DOHH2 (cell line): ENCODE results near the gene ELOVL5.

Experiments used
- H3F3A ChIP-seq: fragments of 200-600 bp; sonication (generic), shearing (Covaris generic); 2 replicates; pipeline ENCODE4 v1.6.0; 2016; ENCODE audit warnings: antibody characterized with exemption, mild to moderate bottlenecking; ENCODE audit not compliant: control insufficient read depth, insufficient read depth
- H3K27ac ChIP-seq: fragments of 200-600 bp; sonication (generic); 2 replicates; pipeline ENCODE4 v1.5.1; 2014; ENCODE audit warnings: low read depth, mild to moderate bottlenecking, low read length, moderate library complexity
- H3K27me3 ChIP-seq: fragments of 200-600 bp; sonication (generic); 2 replicates; pipeline ENCODE4 v1.6.1; 2014; ENCODE audit warnings: mild to moderate bottlenecking, low read length, mixed read lengths; ENCODE audit not compliant: control insufficient read depth
- H3K36me3 ChIP-seq: fragments of 200-600 bp; sonication (generic); 2 replicates; pipeline ENCODE4 v1.6.1; 2014; ENCODE audit warnings: mild to moderate bottlenecking, low read length, moderate library complexity, mixed read lengths; ENCODE audit not compliant: control insufficient read depth
- H3K4me1 ChIP-seq: fragments of 200-600 bp; sonication (generic); 2 replicates; pipeline ENCODE4 v1.6.1; 2014; ENCODE audit warnings: mild to moderate bottlenecking, low read length, mixed read lengths; ENCODE audit not compliant: control insufficient read depth
- H3K4me2 ChIP-seq: fragments of 200-600 bp; sonication (generic); 2 replicates; pipeline ENCODE4 v1.6.0; 2014; ENCODE audit warnings: mild to moderate bottlenecking, low read length, moderate library complexity
- H3K4me3 ChIP-seq: fragments of 200-600 bp; sonication (generic); 2 replicates; pipeline ENCODE4 v1.5.1; 2014; ENCODE audit warnings: mild to moderate bottlenecking, low read length, mixed read lengths
- H3K79me2 ChIP-seq: fragments of 200-600 bp; sonication (generic); 2 replicates; pipeline ENCODE4 v1.6.1; 2014; ENCODE audit warnings: mild to moderate bottlenecking, low read length, mixed read lengths; ENCODE audit not compliant: control insufficient read depth
- H3K9me2 ChIP-seq: fragments of 200-600 bp; sonication (generic); replicated peaks from 2 replicates; pipeline ENCODE4 v1.6.1; 2014; ENCODE audit warnings: mild to moderate bottlenecking, low read length, mixed read lengths; ENCODE audit not compliant: control insufficient read depth
- H3K9me3 ChIP-seq: fragments of 200-600 bp; sonication (generic); 2 replicates; pipeline ENCODE4 v1.6.1; 2014; ENCODE audit warnings: antibody characterized with exemption, low read length, mixed read lengths; ENCODE audit not compliant: control insufficient read depth, insufficient read depth
- H4K20me1 ChIP-seq: fragments of 200-600 bp; sonication (generic); 2 replicates; pipeline ENCODE4 v1.6.0; 2014; ENCODE audit warnings: low read depth, mild to moderate bottlenecking, antibody characterized with exemption, low read length, moderate library complexity; ENCODE audit not compliant: control insufficient read depth, insufficient read depth
- EZH2phosphoT487 ChIP-seq: fragments of 200-600 bp; sonication (generic); IDR thresholded peaks from 2 replicates; pipeline ENCODE4 v1.6.1; 2017; ENCODE audit warnings: borderline replicate concordance, mild to moderate bottlenecking, antibody characterized with exemption, low read length, moderate library complexity, mixed read lengths
- TF ChIP-seq, protein P1 (sequence below): fragments of 200-600 bp; sonication (generic); IDR thresholded peaks from one replicate; pipeline ENCODE4 v1.5.1; 2014; ENCODE audit warnings: antibody characterized with exemption, mild to moderate bottlenecking, low read depth, low read length; ENCODE audit not compliant: poor library complexity, severe bottlenecking

The ELOVL5 gene

GRCh38 chr6:53342217-53342616, 6.5 kb downstream of the ELOVL5 start:
- H3K4me3 ChIP-seq, result no peak overlapping the region
- peaks cover 46% of the 10 kb centered on the region for H4K20me1 ChIP-seq
- TF ChIP-seq, protein P1, sequence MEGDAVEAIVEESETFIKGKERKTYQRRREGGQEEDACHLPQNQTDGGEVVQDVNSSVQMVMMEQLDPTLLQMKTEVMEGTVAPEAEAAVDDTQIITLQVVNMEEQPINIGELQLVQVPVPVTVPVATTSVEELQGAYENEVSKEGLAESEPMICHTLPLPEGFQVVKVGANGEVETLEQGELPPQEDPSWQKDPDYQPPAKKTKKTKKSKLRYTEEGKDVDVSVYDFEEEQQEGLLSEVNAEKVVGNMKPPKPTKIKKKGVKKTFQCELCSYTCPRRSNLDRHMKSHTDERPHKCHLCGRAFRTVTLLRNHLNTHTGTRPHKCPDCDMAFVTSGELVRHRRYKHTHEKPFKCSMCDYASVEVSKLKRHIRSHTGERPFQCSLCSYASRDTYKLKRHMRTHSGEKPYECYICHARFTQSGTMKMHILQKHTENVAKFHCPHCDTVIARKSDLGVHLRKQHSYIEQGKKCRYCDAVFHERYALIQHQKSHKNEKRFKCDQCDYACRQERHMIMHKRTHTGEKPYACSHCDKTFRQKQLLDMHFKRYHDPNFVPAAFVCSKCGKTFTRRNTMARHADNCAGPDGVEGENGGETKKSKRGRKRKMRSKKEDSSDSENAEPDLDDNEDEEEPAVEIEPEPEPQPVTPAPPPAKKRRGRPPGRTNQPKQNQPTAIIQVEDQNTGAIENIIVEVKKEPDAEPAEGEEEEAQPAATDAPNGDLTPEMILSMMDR, result no peak
- TF ChIP-seq EZH2phosphoT487, result no peak
- no peak overlapping the region for H3K27ac ChIP-seq
- H3K4me1 ChIP-seq, result peaks cover 76% of the 10 kb centered on the region
- peaks cover 99% of the 10 kb centered on the region for H3K79me2 ChIP-seq
- H3K9me3 ChIP-seq, result no peaks in the 10 kb centered on the region
- H3F3A ChIP-seq, result no peaks in the 10 kb centered on the region; the same call in 1 of the 2 replicates
- peaks cover 71% of the 10 kb centered on the region for H3K36me3 ChIP-seq
- H3K4me2 ChIP-seq, result no peak overlapping the region
- no peaks in the 10 kb centered on the region for H3K27me3 ChIP-seq
- H3K9me2 ChIP-seq, result no peaks in the 10 kb centered on the region

DNA sequence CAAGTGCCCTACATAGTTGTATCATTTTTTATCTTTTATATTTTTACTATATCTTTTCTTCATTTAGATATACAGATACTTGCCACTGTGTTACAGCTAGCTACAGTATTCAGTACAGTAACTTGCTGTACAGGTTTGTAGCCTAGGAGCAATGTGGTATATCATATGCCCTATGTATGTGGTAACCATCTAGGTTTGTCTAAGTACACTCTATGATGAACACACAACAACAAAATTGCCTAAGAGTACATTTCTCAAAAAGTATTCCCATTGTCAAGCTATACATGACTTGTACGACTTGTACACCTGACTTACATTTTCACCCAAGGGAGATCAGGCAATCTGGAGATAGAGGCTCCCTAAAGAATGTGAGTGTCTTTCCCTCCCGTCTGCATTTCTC, 8.2 kb downstream of the ELOVL5 start:
- Histone ChIP-seq H3K9me3 (no peaks in the 10 kb centered on the region), H3K36me3 (peaks cover 69% of the 10 kb centered on the region), H3K79me2 (peaks cover 99% of the 10 kb centered on the region), H3K4me2 (no peak overlapping the region), H3K4me1 (peaks cover 78% of the 10 kb centered on the region), H3K27me3 (no peaks in the 10 kb centered on the region), H3F3A (peaks cover 8% of the 10 kb centered on the region; the same call in 1 of the 2 replicates), H3K27ac (no peak overlapping the region), H3K4me3 (no peak overlapping the region), H4K20me1 (peaks cover 35% of the 10 kb centered on the region), H3K9me2 (no peaks in the 10 kb centered on the region)
- TF ChIP-seq EZH2phosphoT487, result no peak
- TF ChIP-seq, protein P1, result no peak

DNA sequence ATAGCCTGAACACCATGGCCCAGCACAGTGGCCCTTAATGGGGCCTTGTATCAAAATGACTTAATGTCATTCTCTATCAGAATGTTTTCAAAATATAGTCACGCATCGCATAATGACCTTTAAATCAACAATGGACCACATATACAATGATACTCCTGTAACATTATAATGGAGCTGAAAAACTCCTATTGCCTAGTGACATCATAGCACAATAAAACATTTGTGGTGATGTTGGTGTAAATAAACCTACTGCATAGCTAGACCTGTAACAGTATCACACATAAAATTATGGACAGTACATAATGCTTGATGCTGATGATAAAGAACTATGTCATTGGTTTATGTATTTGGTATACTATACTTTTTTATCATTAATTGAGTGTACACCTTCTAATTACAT, 9.3 kb downstream of the ELOVL5 start:
- H3K27ac ChIP-seq, result no peak overlapping the region
- no peaks in the 10 kb centered on the region for H3K9me3 ChIP-seq
- peaks cover 10% of the 10 kb centered on the region; the same call in 1 of the 2 replicates for H3F3A ChIP-seq
- H3K4me3 ChIP-seq, result no peak overlapping the region
- no peak for TF ChIP-seq EZH2phosphoT487
- TF ChIP-seq, protein P1, result no peak
- peaks cover 65% of the 10 kb centered on the region for H3K36me3 ChIP-seq
- H4K20me1 ChIP-seq, result peaks cover 25% of the 10 kb centered on the region
- H3K4me2 ChIP-seq, result peak overlapping the region; percentile 4; the same call in 1 of the 2 replicates
- H3K4me1 ChIP-seq, result peaks cover 78% of the 10 kb centered on the region
- H3K79me2 ChIP-seq, result peaks cover 99% of the 10 kb centered on the region
- H3K27me3 ChIP-seq, result no peaks in the 10 kb centered on the region
- no peaks in the 10 kb centered on the region for H3K9me2 ChIP-seq
